ENCODE measurements around the gene C20orf202.
"Not testable (repeated sequence)": the region's sequence is repeated elsewhere in the genome, so short reads cannot be mapped to it uniquely, and the experiment has no call there.

Gene C20orf202

DNA sequence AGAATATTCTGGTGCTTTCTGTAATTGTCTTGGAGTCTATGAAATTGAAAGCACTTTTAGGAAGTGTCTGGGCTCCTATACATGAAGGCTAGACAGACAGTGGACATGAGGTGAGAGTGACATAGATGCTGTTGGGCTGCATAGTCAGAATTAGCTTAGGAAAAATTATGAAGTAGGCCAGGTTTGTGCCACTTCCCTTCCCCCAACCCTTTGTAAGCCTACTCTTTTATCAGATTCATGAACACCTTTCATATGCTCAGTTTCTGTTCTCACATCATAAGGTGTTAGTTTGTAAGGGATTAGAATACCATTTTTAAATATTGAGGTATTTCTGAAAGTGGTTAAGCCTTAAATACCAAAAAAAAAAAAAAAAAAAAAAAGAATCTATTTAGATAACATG is 44.4 kb downstream of the C20orf202 start:
- no peak for DNase-seq (ENCODE audit: low read depth, low spot score)

DNA sequence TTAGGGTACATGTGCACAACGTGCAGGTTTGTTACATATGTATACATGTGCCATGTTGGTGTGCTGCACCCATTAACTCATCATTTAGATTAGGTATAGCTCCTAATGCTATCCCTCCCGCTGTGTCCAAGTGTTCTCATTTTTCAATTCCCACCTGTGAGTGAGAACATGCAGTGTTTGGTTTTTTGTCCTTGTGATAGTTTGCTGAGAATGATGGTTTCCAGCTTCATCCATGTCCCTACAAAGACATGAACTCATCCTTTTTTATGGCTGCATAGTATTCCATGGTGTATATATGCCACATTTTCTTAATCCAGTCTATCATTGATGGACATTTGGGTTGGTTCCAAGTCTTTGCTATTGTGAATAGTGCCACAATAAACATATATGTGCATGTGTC is 47.0 kb downstream of the C20orf202 start:
- DNase-seq (ENCODE audit: low read depth, low spot score), result not testable (repeated sequence)

DNA sequence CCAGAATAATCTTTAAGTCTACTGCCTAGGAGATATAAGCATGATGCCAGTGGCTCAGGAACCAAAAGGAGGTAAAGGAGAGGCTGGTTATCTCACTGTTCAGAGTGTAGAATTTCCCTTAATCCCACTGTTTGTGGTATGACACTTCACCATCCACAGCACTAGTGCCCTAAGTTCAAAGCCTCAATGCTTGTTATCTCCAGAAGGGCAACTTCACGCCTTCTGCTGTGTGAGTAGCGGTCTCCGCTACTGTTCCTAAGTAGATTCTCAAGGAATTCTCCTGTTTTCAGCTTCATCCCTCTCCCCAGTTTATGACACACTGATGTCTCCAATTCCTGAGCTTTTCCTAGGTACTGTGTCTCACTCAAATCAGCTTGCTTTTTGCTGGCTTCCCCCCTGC is 49.2 kb downstream of the C20orf202 start:
- DNase-seq (ENCODE audit: low read depth, low spot score), result no peak

DNA sequence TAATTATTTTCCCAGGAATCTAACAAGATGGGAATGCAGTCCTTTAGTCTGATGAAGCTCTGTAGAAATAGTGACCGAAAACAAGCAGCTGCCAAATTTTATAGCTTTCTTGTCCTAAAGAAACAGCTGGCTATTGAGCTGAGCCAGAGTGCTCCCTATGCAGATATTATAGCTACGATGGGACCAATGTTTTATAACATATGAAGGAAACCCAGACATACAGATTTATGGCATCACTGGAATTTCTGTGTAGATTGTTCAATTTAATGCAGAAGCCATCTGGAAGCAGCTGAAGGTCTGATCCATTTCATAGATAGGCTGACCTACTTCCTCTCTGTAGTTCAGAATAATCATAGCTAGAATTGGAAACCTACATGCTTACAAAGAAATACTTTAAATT is 51.0 kb downstream of the C20orf202 start:
- no peak for DNase-seq (ENCODE audit: low read depth, low spot score)

DNA sequence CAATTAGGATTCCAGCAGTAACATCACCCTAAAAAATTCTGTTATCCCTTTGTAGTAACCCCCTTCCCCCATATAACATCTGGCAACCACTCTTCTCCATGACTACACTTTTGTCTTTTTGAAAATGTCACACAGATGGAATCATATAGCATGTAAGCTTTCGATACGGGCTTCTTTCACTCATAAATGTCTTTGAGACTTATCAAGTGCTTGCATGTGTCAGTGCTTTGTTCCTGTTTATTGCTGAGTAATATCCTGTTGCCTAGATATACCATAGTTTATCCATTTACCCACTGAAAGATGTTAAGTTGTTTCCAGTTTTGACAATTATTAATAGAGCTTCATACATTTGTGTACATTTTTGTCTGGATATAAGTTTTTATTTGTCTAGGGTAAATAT is 52.4 kb downstream of the C20orf202 start:
- no peak for DNase-seq (ENCODE audit: low read depth, low spot score)
